HepG2 (cell line): ENCODE data around the gene PPP1R27. TPM values are rescaled to one million over a fixed set of nuclear protein-coding genes. Genes with fewer than 3 reads are reported as not detected.

ENCODE experiments used
- ATF3 ChIP-seq: sonication (generic); formaldehyde crosslinking; IDR thresholded peaks from 2 replicates; pipeline ENCODE4 v1.4.0; 2020; ENCODE audit warnings: missing genetic modification reagents
- CHD4 ChIP-seq: fragments of 200-600 bp; sonication (generic); IDR thresholded peaks from 2 replicates; pipeline ENCODE4 v1.7.0; 2017; ENCODE audit warnings: mild to moderate bottlenecking, low read length, borderline replicate concordance
- HBP1 ChIP-seq: IDR thresholded peaks from 2 replicates; pipeline ENCODE4 v1.6.1; 2016; ENCODE audit warnings: low read depth, control low read depth
- KLF16 ChIP-seq, 2 experiments: sonication (generic) in 1 of 2; formaldehyde crosslinking in 1 of 2; IDR thresholded peaks; 2 replicates each; pipeline versions ENCODE4 v1.6.1 to v1.8.0; 2016 to 2023; ENCODE audit warnings: missing genetic modification reagents in 2 of 2, missing compliant biosample characterization in 1 of 2
- MATR3 ChIP-seq: sonication (generic); formaldehyde crosslinking; IDR thresholded peaks from 2 replicates; pipeline ENCODE4 v1.4.0; 2020; ENCODE audit warnings: missing genetic modification reagents
- NFKB2 ChIP-seq: sonication (generic); formaldehyde crosslinking; IDR thresholded peaks from 2 replicates; pipeline ENCODE4 v1.4.0; 2020; ENCODE audit warnings: missing genetic modification reagents, borderline replicate concordance
- PATZ1 ChIP-seq: sonication (generic); formaldehyde crosslinking; IDR thresholded peaks from 2 replicates; pipeline ENCODE4 v1.4.0; 2020; ENCODE audit warnings: missing genetic modification reagents
- POLR2A ChIP-seq, 2 experiments: IDR thresholded peaks; 2 replicates each; pipeline ENCODE4 v1.6.1; 2011; ENCODE audit warnings: low read depth in 2 of 2, low read length in 2 of 2, mild to moderate bottlenecking in 1 of 2, moderate library complexity in 1 of 2; ENCODE audit not compliant: insufficient read depth in 1 of 2
- POLR2AphosphoS5 ChIP-seq: IDR thresholded peaks from 2 replicates; pipeline ENCODE4 v1.6.1; 2012; ENCODE audit warnings: low read depth, low read length
- SP140L ChIP-seq: sonication (generic); formaldehyde crosslinking; IDR thresholded peaks from 2 replicates; pipeline ENCODE4 v1.4.0; 2020; ENCODE audit warnings: missing genetic modification reagents, borderline replicate concordance
- ZIK1 ChIP-seq: sonication (generic); formaldehyde crosslinking; IDR thresholded peaks from 2 replicates; pipeline ENCODE4 v1.5.0; 2020; ENCODE audit warnings: mild to moderate bottlenecking, low read depth, missing genetic modification reagents, borderline replicate concordance
- ZNF121 ChIP-seq: sonication (generic); formaldehyde crosslinking; IDR thresholded peaks from 2 replicates; pipeline ENCODE4 v1.5.0; 2020; ENCODE audit warnings: mild to moderate bottlenecking, missing genetic modification reagents
- ZNF253 ChIP-seq: sonication (generic); formaldehyde crosslinking; IDR thresholded peaks from 2 replicates; pipeline ENCODE4 v1.8.0; 2022; ENCODE audit warnings: mild to moderate bottlenecking, missing genetic modification reagents, borderline replicate concordance
- ZNF431 ChIP-seq: sonication (generic); formaldehyde crosslinking; IDR thresholded peaks from 2 replicates; pipeline ENCODE4 v1.9.0; 2022; ENCODE audit warnings: missing genetic modification reagents, low read depth, mild to moderate bottlenecking, borderline replicate concordance
- ZNF432 ChIP-seq: sonication (generic); formaldehyde crosslinking; IDR thresholded peaks from 2 replicates; pipeline ENCODE4 v1.5.0; 2020; ENCODE audit warnings: missing genetic modification reagents, mild to moderate bottlenecking, borderline replicate concordance
- ZNF446 ChIP-seq: sonication (generic); formaldehyde crosslinking; IDR thresholded peaks from 2 replicates; pipeline ENCODE4 v1.5.0; 2020; ENCODE audit warnings: mild to moderate bottlenecking, missing genetic modification reagents
- ZNF652 ChIP-seq: IDR thresholded peaks from 2 replicates; pipeline ENCODE4 v1.6.1; 2016; ENCODE audit warnings: low read depth, borderline replicate concordance
- ZNF703 ChIP-seq: sonication (generic); formaldehyde crosslinking; IDR thresholded peaks from 2 replicates; pipeline ENCODE4 v1.5.1; 2020; ENCODE audit warnings: missing genetic modification reagents, mild to moderate bottlenecking, moderate library complexity, borderline replicate concordance
- ZNF891 ChIP-seq: sonication (generic); formaldehyde crosslinking; IDR thresholded peaks from 2 replicates; pipeline ENCODE4 v1.5.0; 2020; ENCODE audit warnings: mild to moderate bottlenecking, missing genetic modification reagents
- ZSCAN12 ChIP-seq: sonication (generic); formaldehyde crosslinking; IDR thresholded peaks from 2 replicates; pipeline ENCODE4 v1.9.0; 2021; ENCODE audit warnings: mild to moderate bottlenecking, missing genetic modification reagents
- polyA plus RNA-seq, 8 experiments: library from polyadenylated mRNA; depleted of rRNA in 3 of 8; stranded (reverse) in 7 of 8; unstranded in 1 of 8; fragments of >200 nt; fragmentation: Illumina TruSeq in 4 of 8; extraction: Trizol in 4 of 8; gene quantifications; 2 replicates each; pipeline versions ENCODE4 v1.2.1 to v1.2.3, GENCODE V29; 2011 to 2016; ENCODE audit warnings: low read depth in 4 of 8, missing spikeins in 1 of 8, mixed read lengths in 1 of 8; ENCODE audit not compliant: insufficient read depth in 1 of 8
- total RNA-seq, 5 experiments: library from RNA; depleted of rRNA; stranded (reverse); fragments of >200 nt; fragmentation: Illumina TruSeq; extraction: Trizol; gene quantifications; 2 replicates each; pipeline ENCODE4 v1.2.3, GENCODE V29; 2016; ENCODE audit warnings: low read depth in 1 of 5
- TF ChIP-seq, protein P1 (sequence below): sonication (generic); formaldehyde crosslinking; IDR thresholded peaks from 2 replicates; pipeline ENCODE4 v1.4.0; 2020; ENCODE audit warnings: missing genetic modification reagents
- TF ChIP-seq, protein P2 (sequence below): sonication (generic); formaldehyde crosslinking; IDR thresholded peaks from 2 replicates; pipeline ENCODE4 v1.8.0; 2022; ENCODE audit warnings: mild to moderate bottlenecking, missing genetic modification reagents; ENCODE audit not compliant: insufficient replicate concordance

PPP1R27 gene
- total and polyA plus RNA-seq, 2 of the 13 experiments (the other 11 are each of a cell fraction or from before 2014, with no cell fraction given) = 0.17 to 1.00 TPM

DNA sequence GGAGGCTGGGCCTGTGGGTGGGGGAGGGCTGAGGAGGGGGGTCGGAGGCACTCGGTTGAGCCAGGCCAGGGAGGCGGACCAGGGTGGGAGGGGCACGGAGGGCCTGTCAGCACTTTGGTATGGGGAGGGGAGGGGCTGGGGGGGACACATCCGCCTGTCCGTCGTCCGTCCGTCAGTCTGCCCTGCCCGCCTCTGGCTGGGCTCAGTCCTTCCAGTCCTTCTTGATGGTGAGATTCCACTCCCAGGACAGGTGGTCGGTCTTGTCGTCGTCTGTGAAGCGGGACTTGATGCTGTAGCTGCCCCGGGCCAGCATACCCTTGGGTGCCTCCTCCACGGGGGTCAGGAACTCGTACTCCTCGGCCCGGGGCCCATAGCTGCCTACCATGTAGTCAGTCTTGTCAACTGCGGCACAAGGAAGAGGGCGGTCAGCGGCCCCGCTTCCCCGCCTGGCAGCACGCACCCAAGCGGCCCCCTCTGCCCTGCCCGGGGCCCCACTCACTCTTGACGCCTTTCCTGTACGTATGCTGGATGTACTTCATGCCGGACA lies 33.9 kb upstream of the PPP1R27 start (continued):
- TF ChIP-seq HBP1 (CRISPR knock-in tag) (0 out of 2 replicates have a peak, but pooled peaks have one; percentile 10), MATR3 (CRISPR knock-in tag) (no peak), POLR2A (IDR thresholded peaks at IDR 0.05; ENCODE audit: insufficient read depth in 1 of 2, low read depth in 2 of 2, low read length in 2 of 2) (peak in 1 of 2 experiments; percentile 83; a peak in 2 of 4 replicates), ZNF121 (0 out of 2 replicates have a peak, but pooled peaks have one; percentile 7), KLF16 (CRISPR knock-in tag; IDR thresholded peaks at IDR 0.05) (0 out of 4 replicates have a peak, but pooled peaks of 1 of the 2 experiments have one; percentile 24), ZNF253 (CRISPR knock-in tag) (peak; percentile 55; the same call in 1 of the 2 replicates), ZSCAN12 (CRISPR knock-in tag) (no peak), ZNF891 (CRISPR knock-in tag) (peak; percentile 16; the same call in 1 of the 2 replicates), ZNF446 (CRISPR knock-in tag) (0 out of 2 replicates have a peak, but pooled peaks have one; percentile 53), ZNF652 (CRISPR knock-in tag) (no peak), CHD4 (peak; percentile 22; the same call in 1 of the 2 replicates), ZNF431 (CRISPR knock-in tag) (0 out of 2 replicates have a peak, but pooled peaks have one; percentile 22), NFKB2 (CRISPR knock-in tag) (no peak), SP140L (CRISPR knock-in tag) (no peak), ATF3 (CRISPR knock-in tag) (0 out of 2 replicates have a peak, but pooled peaks have one; percentile 7), ZNF432 (CRISPR knock-in tag) (0 out of 2 replicates have a peak, but pooled peaks have one; percentile 60), ZIK1 (CRISPR knock-in tag) (no peak), PATZ1 (CRISPR knock-in tag) (peak; percentile 40; the same call in 1 of the 2 replicates), ZNF703 (CRISPR knock-in tag) (0 out of 2 replicates have a peak, but pooled peaks have one; percentile 34), POLR2AphosphoS5 (peak; percentile 56; the same call in 1 of the 2 replicates)
- TF ChIP-seq, protein P1, sequence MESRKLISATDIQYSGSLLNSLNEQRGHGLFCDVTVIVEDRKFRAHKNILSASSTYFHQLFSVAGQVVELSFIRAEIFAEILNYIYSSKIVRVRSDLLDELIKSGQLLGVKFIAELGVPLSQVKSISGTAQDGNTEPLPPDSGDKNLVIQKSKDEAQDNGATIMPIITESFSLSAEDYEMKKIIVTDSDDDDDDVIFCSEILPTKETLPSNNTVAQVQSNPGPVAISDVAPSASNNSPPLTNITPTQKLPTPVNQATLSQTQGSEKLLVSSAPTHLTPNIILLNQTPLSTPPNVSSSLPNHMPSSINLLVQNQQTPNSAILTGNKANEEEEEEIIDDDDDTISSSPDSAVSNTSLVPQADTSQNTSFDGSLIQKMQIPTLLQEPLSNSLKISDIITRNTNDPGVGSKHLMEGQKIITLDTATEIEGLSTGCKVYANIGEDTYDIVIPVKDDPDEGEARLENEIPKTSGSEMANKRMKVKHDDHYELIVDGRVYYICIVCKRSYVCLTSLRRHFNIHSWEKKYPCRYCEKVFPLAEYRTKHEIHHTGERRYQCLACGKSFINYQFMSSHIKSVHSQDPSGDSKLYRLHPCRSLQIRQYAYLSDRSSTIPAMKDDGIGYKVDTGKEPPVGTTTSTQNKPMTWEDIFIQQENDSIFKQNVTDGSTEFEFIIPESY (CRISPR knock-in tag) = peak; percentile 95
- TF ChIP-seq, protein P2, sequence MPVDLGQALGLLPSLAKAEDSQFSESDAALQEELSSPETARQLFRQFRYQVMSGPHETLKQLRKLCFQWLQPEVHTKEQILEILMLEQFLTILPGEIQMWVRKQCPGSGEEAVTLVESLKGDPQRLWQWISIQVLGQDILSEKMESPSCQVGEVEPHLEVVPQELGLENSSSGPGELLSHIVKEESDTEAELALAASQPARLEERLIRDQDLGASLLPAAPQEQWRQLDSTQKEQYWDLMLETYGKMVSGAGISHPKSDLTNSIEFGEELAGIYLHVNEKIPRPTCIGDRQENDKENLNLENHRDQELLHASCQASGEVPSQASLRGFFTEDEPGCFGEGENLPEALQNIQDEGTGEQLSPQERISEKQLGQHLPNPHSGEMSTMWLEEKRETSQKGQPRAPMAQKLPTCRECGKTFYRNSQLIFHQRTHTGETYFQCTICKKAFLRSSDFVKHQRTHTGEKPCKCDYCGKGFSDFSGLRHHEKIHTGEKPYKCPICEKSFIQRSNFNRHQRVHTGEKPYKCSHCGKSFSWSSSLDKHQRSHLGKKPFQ (CRISPR knock-in tag) = no peak
